Right lobe of liver (tissue), 4 donors: ENCODE measurements around the gene IPMK.

Experiments used
- POLR2A ChIP-seq: fragments of 450-650 bp; IDR thresholded peaks from one replicate; pipeline ENCODE4 v1.6.1; 2017; ENCODE audit warnings: antibody characterized with exemption, mild to moderate bottlenecking
- TF ChIP-seq, protein P1 (sequence below), 4 donors: fragments of 200-600 bp in 3 of 4; fragments of 450-650 bp in 1 of 4; IDR thresholded peaks; one replicate each; pipeline versions ENCODE4 v1.5.1 to v1.8.0; 2016 to 2022; ENCODE audit warnings: antibody characterized with exemption in 4 of 4, mild to moderate bottlenecking in 2 of 4
- donor health status: DM: no; HTN: no; CAD: no.
- donor health status: DM: no; HTN: no; CAD: no.
- donor health status: DM: no; HTN: yes; CAD: no.

- TF ChIP-seq, protein P1, sequence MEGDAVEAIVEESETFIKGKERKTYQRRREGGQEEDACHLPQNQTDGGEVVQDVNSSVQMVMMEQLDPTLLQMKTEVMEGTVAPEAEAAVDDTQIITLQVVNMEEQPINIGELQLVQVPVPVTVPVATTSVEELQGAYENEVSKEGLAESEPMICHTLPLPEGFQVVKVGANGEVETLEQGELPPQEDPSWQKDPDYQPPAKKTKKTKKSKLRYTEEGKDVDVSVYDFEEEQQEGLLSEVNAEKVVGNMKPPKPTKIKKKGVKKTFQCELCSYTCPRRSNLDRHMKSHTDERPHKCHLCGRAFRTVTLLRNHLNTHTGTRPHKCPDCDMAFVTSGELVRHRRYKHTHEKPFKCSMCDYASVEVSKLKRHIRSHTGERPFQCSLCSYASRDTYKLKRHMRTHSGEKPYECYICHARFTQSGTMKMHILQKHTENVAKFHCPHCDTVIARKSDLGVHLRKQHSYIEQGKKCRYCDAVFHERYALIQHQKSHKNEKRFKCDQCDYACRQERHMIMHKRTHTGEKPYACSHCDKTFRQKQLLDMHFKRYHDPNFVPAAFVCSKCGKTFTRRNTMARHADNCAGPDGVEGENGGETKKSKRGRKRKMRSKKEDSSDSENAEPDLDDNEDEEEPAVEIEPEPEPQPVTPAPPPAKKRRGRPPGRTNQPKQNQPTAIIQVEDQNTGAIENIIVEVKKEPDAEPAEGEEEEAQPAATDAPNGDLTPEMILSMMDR (IDR thresholded peaks at IDR 0.05), result no peak
- no peak for TF ChIP-seq POLR2A
These were observed 96.5 kb downstream of the IPMK start for GRCh38 chr10:58171146-58171545.
